Activated naive CD8-positive, alpha-beta T cell treated with anti-CD3 and anti-CD28 coated beads, Interleukin-2, amount 50 U/mL, for 24 hours (primary cell): ENCODE data around the gene SYT13.

Experiments
- ATAC-seq: fragments of 150-1000 bp; cut with Tn5 transposase; one replicate; pipeline ENCODE4 v1.10.0; 2021
- DNase-seq: peaks from one replicate; pipeline ENCODE4 v3.0.0; 2021
- H3K27ac Mint-ChIP-seq: one replicate; pipeline ENCODE4 v1.8.0; 2021; ENCODE audit warnings: mild to moderate bottlenecking, mixed read lengths
- H3K27me3 Mint-ChIP-seq: one replicate; pipeline ENCODE4 v1.8.0; 2021; ENCODE audit warnings: mixed read lengths
- H3K36me3 Mint-ChIP-seq: one replicate; pipeline ENCODE4 v1.8.0; 2021; ENCODE audit warnings: low read depth, mixed read lengths
- H3K4me1 Mint-ChIP-seq: one replicate; pipeline ENCODE4 v1.8.0; 2021; ENCODE audit warnings: mixed read lengths
- H3K4me3 Mint-ChIP-seq: one replicate; pipeline ENCODE4 v1.8.0; 2021; ENCODE audit warnings: mild to moderate bottlenecking, moderate library complexity, mixed read lengths
- H3K9me3 Mint-ChIP-seq: one replicate; pipeline ENCODE4 v1.8.0; 2021; ENCODE audit warnings: mixed read lengths

The SYT13 gene

GRCh38 chr11:45285930-45286632, at the start of gene SYT13:
TSS of gene SYT13 (minus strand) at chr11:45286341. CDS start at chr11:45286207, 134 bp downstream.
- DNase-seq (no peak), ATAC-seq (no peak)
- Mint-ChIP-seq H3K27ac (no peak within 1 kb of the TSS), H3K4me1 (no peaks in the 10 kb centered on the region), H3K27me3 (peaks cover 72% of the 10 kb centered on the region), H3K4me3 (no peak within 1 kb of the TSS), H3K36me3 (no peaks in the 10 kb centered on the region), H3K9me3 (no peaks in the 10 kb centered on the region)

GRCh38 chr11:45335434-45335833, 49.3 kb upstream of the SYT13 start:
- DNase-seq (no peak), ATAC-seq (no peak)
- Mint-ChIP-seq H3K27me3 (peaks cover 20% of the 10 kb centered on the region), H3K27ac (no peak overlapping the region), H3K4me1 (peaks cover 10% of the 10 kb centered on the region), H3K9me3 (no peaks in the 10 kb centered on the region), H3K4me3 (no peak overlapping the region), H3K36me3 (no peaks in the 10 kb centered on the region)

- H3K4me3 Mint-ChIP-seq, result no peak overlapping the region
Observed at GRCh38 chr11:45334836-45335235, 48.7 kb upstream of the SYT13 start.

GRCh38 chr11:45334410-45334809, 48.3 kb upstream of the SYT13 start:
- ATAC-seq, result no peak
- H3K36me3 Mint-ChIP-seq, result no peaks in the 10 kb centered on the region
- no peak for DNase-seq
- H3K4me3 Mint-ChIP-seq, result no peak overlapping the region
- peaks cover 2% of the 10 kb centered on the region for H3K4me1 Mint-ChIP-seq
- peaks cover 16% of the 10 kb centered on the region for H3K27me3 Mint-ChIP-seq
- H3K27ac Mint-ChIP-seq, result no peak overlapping the region
- H3K9me3 Mint-ChIP-seq, result no peaks in the 10 kb centered on the region

More at GRCh38 chr11:45334836-45335235, 48.7 kb upstream of the SYT13 start:
- ATAC-seq (no peak), DNase-seq (no peak)
- Mint-ChIP-seq H3K4me1 (peaks cover 5% of the 10 kb centered on the region), H3K27ac (no peak overlapping the region), H3K36me3 (no peaks in the 10 kb centered on the region), H3K27me3 (peaks cover 16% of the 10 kb centered on the region), H3K9me3 (no peaks in the 10 kb centered on the region)

- peaks cover 2% of the 10 kb centered on the region for H3K4me1 Mint-ChIP-seq
- H3K9me3 Mint-ChIP-seq, result no peaks in the 10 kb centered on the region
- no peak overlapping the region for H3K27ac Mint-ChIP-seq
- DNase-seq, result no peak
- H3K36me3 Mint-ChIP-seq, result no peaks in the 10 kb centered on the region
- peaks cover 16% of the 10 kb centered on the region for H3K27me3 Mint-ChIP-seq
- no peak for ATAC-seq
- H3K4me3 Mint-ChIP-seq, result no peak overlapping the region
Observed at GRCh38 chr11:45333001-45333971, 47.1 kb upstream of the SYT13 start.

GRCh38 chr11:45332276-45332934, 46.3 kb upstream of the SYT13 start:
- peak; percentile 40 for DNase-seq
- Mint-ChIP-seq H3K36me3 (no peaks in the 10 kb centered on the region), H3K27ac (no peak overlapping the region), H3K4me3 (no peak overlapping the region), H3K4me1 (peaks cover 2% of the 10 kb centered on the region), H3K9me3 (peaks cover 5% of the 10 kb centered on the region), H3K27me3 (peaks cover 20% of the 10 kb centered on the region)
- no peak for ATAC-seq

GRCh38 chr11:45331839-45332238, 45.7 kb upstream of the SYT13 start:
- peaks cover 10% of the 10 kb centered on the region for H3K9me3 Mint-ChIP-seq
- peaks cover 2% of the 10 kb centered on the region for H3K4me1 Mint-ChIP-seq
- ATAC-seq, result no peak
- H3K4me3 Mint-ChIP-seq, result no peak overlapping the region
- DNase-seq, result no peak
- H3K36me3 Mint-ChIP-seq, result no peaks in the 10 kb centered on the region
- H3K27ac Mint-ChIP-seq, result no peak overlapping the region
- peaks cover 20% of the 10 kb centered on the region for H3K27me3 Mint-ChIP-seq

GRCh38 chr11:45328726-45329125, 42.6 kb upstream of the SYT13 start:
- peaks cover 10% of the 10 kb centered on the region for H3K9me3 Mint-ChIP-seq
- ATAC-seq (no peak), DNase-seq (no peak)
- no peak overlapping the region for H3K27ac Mint-ChIP-seq
- peaks cover 24% of the 10 kb centered on the region for H3K27me3 Mint-ChIP-seq
- H3K36me3 Mint-ChIP-seq, result no peaks in the 10 kb centered on the region
- H3K4me3 Mint-ChIP-seq, result no peak overlapping the region
- H3K4me1 Mint-ChIP-seq, result peaks cover 2% of the 10 kb centered on the region

- H3K9me3 Mint-ChIP-seq, result peaks cover 10% of the 10 kb centered on the region
- H3K27me3 Mint-ChIP-seq, result peaks cover 16% of the 10 kb centered on the region
- H3K27ac Mint-ChIP-seq, result no peak overlapping the region
- H3K4me1 Mint-ChIP-seq, result no peaks in the 10 kb centered on the region
- ATAC-seq, result no peak
- H3K36me3 Mint-ChIP-seq, result no peaks in the 10 kb centered on the region
- DNase-seq, result no peak
- no peak overlapping the region for H3K4me3 Mint-ChIP-seq
Observed at GRCh38 chr11:45324459-45324858, 38.3 kb upstream of the SYT13 start.

GRCh38 chr11:45323601-45324249, 37.6 kb upstream of the SYT13 start:
- no peak overlapping the region for H3K4me3 Mint-ChIP-seq
- DNase-seq (no peak), ATAC-seq (no peak)
- H3K36me3 Mint-ChIP-seq, result no peaks in the 10 kb centered on the region
- no peak overlapping the region for H3K27ac Mint-ChIP-seq
- peaks cover 16% of the 10 kb centered on the region for H3K27me3 Mint-ChIP-seq
- no peaks in the 10 kb centered on the region for H3K4me1 Mint-ChIP-seq
- peaks cover 10% of the 10 kb centered on the region for H3K9me3 Mint-ChIP-seq

GRCh38 chr11:45322891-45323600, 36.9 kb upstream of the SYT13 start:
- DNase-seq (no peak), ATAC-seq (no peak)
- H3K36me3 Mint-ChIP-seq, result no peaks in the 10 kb centered on the region
- peaks cover 16% of the 10 kb centered on the region for H3K27me3 Mint-ChIP-seq
- H3K27ac Mint-ChIP-seq, result no peak overlapping the region
- H3K4me3 Mint-ChIP-seq, result no peak overlapping the region
- H3K9me3 Mint-ChIP-seq, result peaks cover 10% of the 10 kb centered on the region
- no peaks in the 10 kb centered on the region for H3K4me1 Mint-ChIP-seq

GRCh38 chr11:45322111-45322705, 36.1 kb upstream of the SYT13 start:
- no peak overlapping the region for H3K4me3 Mint-ChIP-seq

GRCh38 chr11:45321669-45322068, 35.5 kb upstream of the SYT13 start:
- Mint-ChIP-seq H3K27me3 (peaks cover 15% of the 10 kb centered on the region), H3K27ac (no peak overlapping the region), H3K9me3 (no peaks in the 10 kb centered on the region), H3K36me3 (no peaks in the 10 kb centered on the region), H3K4me1 (no peaks in the 10 kb centered on the region), H3K4me3 (no peak overlapping the region)
- DNase-seq, result no peak
- ATAC-seq, result no peak

More at GRCh38 chr11:45322111-45322705, 36.1 kb upstream of the SYT13 start:
- Mint-ChIP-seq H3K27ac (no peak overlapping the region), H3K9me3 (peaks cover 3% of the 10 kb centered on the region), H3K36me3 (no peaks in the 10 kb centered on the region), H3K4me1 (no peaks in the 10 kb centered on the region), H3K27me3 (peaks cover 13% of the 10 kb centered on the region)
- DNase-seq (no peak), ATAC-seq (no peak)
